K562 (cell line): ENCODE results near the gene CNKSR3. TPM values are rescaled to one million over a fixed set of nuclear protein-coding genes. Genes with fewer than 3 reads are reported as not detected.
A peak's percentile ranks its signal among the peaks of the same experiment; 100 is the strongest.

ENCODE experiments used
- ATAC-seq: fragments of 200-7000 bp; cut with Tn5 transposase; 3 replicates; pipeline ENCODE4 v1.9.1; 2020; ENCODE audit warnings: moderate library complexity
- BruUV-seq: library from RNA; stranded (reverse); fragments of 400-500 nt; replicated peaks from 2 replicates; lab custom pipeline; 2021; lab: Mats Ljungman, UMichigan
- CTCF ChIA-PET: fragments of 300-600 bp; formaldehyde crosslinking; extraction: SDS; loops from one replicate; lab custom pipeline; 2021; ENCODE audit warnings: low intra/inter-chr PET ratio; lab: Yijun Ruan, JAX
- POLR2A ChIA-PET: fragments of 300-600, 350-650 bp; sonication (Branson Sonifier 250); formaldehyde crosslinking; extraction: SDS; loops from one replicate; lab custom pipeline; 2021; ENCODE audit warnings: antibody characterized with exemption, inconsistent platforms; lab: Yijun Ruan, JAX
- DNase-seq, 4 experiments: peaks; one replicate each; pipeline versions ENCODE4 v3.0.0 to v3.0.0-alpha.2; 2011 to 2018; ENCODE audit warnings: low spot score in 3 of 4, mixed read lengths in 3 of 4; ENCODE audit errors: extremely low read depth in 1 of 4
- FAIRE-seq: peaks from 2 replicates; lab custom pipeline; 2011; peaks lifted over from hg19 to GRCh38; lab: Jason Lieb, UNC
- H2AFZ ChIP-seq: 2 replicates; pipeline ENCODE4 v1.6.0; 2011; ENCODE audit warnings: low read depth, low read length, control low read depth, inconsistent platforms
- H3K27ac ChIP-seq: fragments of 200-600 bp; 3 replicates; pipeline ENCODE4 v1.8.0; 2011; ENCODE audit warnings: low read depth, mild to moderate bottlenecking, control low read depth, inconsistent platforms, low read length, moderate library complexity, mixed read lengths; ENCODE audit errors: extremely low read depth
- H3K27me3 ChIP-seq, 2 experiments: fragments of 300-600 bp in 1 of 2; 2 replicates in 1 of 2; 3 replicates in 1 of 2; pipeline versions ENCODE4 v1.6.0 to v1.8.0; 2011; ENCODE audit warnings: inconsistent platforms in 2 of 2, low read length in 2 of 2, mild to moderate bottlenecking in 1 of 2, mixed read lengths in 1 of 2, moderate library complexity in 1 of 2; ENCODE audit not compliant: control insufficient read depth in 2 of 2, insufficient read depth in 2 of 2
- H3K36me3 ChIP-seq: fragments of 300-600 bp; 3 replicates; pipeline ENCODE4 v1.8.0; 2011; ENCODE audit warnings: mild to moderate bottlenecking, low read length, inconsistent platforms; ENCODE audit not compliant: control insufficient read depth, insufficient read depth
- H3K4me1 ChIP-seq, 2 experiments: fragments of 200-600 bp in 1 of 2; replicated peaks in 1 of 2; 2 replicates in 1 of 2; 3 replicates in 1 of 2; pipeline versions ENCODE4 v1.5.1 to v1.8.0; 2011; ENCODE audit warnings: inconsistent platforms in 2 of 2, low read length in 2 of 2, mild to moderate bottlenecking in 1 of 2, mixed read lengths in 1 of 2, moderate library complexity in 1 of 2; ENCODE audit not compliant: control insufficient read depth in 2 of 2, insufficient read depth in 2 of 2
- H3K4me2 ChIP-seq: 2 replicates; pipeline ENCODE4 v1.6.1; 2011; ENCODE audit warnings: low read length, control low read depth, inconsistent platforms, mixed read lengths; ENCODE audit not compliant: insufficient read depth
- H3K4me3 ChIP-seq: fragments of 200-600 bp; sonication (generic), shearing (Covaris generic); 2 replicates; pipeline ENCODE4 v1.5.1; 2016; ENCODE audit warnings: control low read depth, inconsistent platforms
- H3K79me2 ChIP-seq: fragments of 200-600 bp; 3 replicates; pipeline ENCODE4 v1.8.0; 2011; ENCODE audit warnings: low read length, inconsistent platforms; ENCODE audit not compliant: control insufficient read depth, insufficient read depth
- H3K9ac ChIP-seq, 2 experiments: 2 replicates each; pipeline versions ENCODE4 v1.6.0 to v1.6.1; 2011; ENCODE audit warnings: low read depth in 2 of 2, low read length in 2 of 2, control low read depth in 1 of 2, inconsistent platforms in 1 of 2, mild to moderate bottlenecking in 1 of 2, mixed read lengths in 1 of 2; ENCODE audit not compliant: insufficient read depth in 1 of 2
- H3K9me1 ChIP-seq: one replicate; pipeline ENCODE4 v1.6.0; 2011; ENCODE audit warnings: inconsistent platforms, mild to moderate bottlenecking, low read length, moderate library complexity; ENCODE audit not compliant: control insufficient read depth, insufficient read depth
- H3K9me3 ChIP-seq: replicated peaks from 2 replicates; pipeline ENCODE4 v1.5.1; 2011; ENCODE audit warnings: low read depth, low read length, inconsistent platforms; ENCODE audit not compliant: control insufficient read depth, insufficient read depth
- H4K20me1 ChIP-seq: replicated peaks from 2 replicates; pipeline ENCODE4 v1.6.1; 2011; ENCODE audit warnings: low read length, inconsistent platforms, mixed read lengths; ENCODE audit not compliant: control insufficient read depth, insufficient read depth
- CSDE1 ChIP-seq, 2 experiments: fragments of 450-650 bp; IDR thresholded peaks; 2 replicates each; pipeline ENCODE4 v1.6.1; 2016; ENCODE audit warnings: mild to moderate bottlenecking in 1 of 2
- E2F4 ChIP-seq: sonication (generic); formaldehyde crosslinking; IDR thresholded peaks from 2 replicates; pipeline ENCODE4 v1.8.0; 2022; ENCODE audit warnings: mild to moderate bottlenecking, low read depth, missing genetic modification reagents
- HDAC1 ChIP-seq, 2 experiments: fragments of 450-650 bp; IDR thresholded peaks; 2 replicates each; pipeline ENCODE4 v1.6.1; 2016 to 2017; ENCODE audit warnings: inconsistent platforms in 1 of 2, mild to moderate bottlenecking in 1 of 2, moderate library complexity in 1 of 2
- HDAC3 ChIP-seq: fragments of 450-650 bp; IDR thresholded peaks from 2 replicates; pipeline ENCODE4 v1.6.1; 2018; ENCODE audit warnings: borderline replicate concordance, mild to moderate bottlenecking, moderate library complexity; ENCODE audit not compliant: partially characterized antibody
- MBD2 ChIP-seq: sonication (generic); IDR thresholded peaks from 2 replicates; pipeline ENCODE4 v1.6.1; 2016; ENCODE audit warnings: low read depth, borderline replicate concordance
- NFE2L1 ChIP-seq: fragments of 450-650 bp; IDR thresholded peaks from 2 replicates; pipeline ENCODE4 v1.6.1; 2016; ENCODE audit warnings: missing genetic modification characterization, low read depth, mild to moderate bottlenecking, missing compliant biosample characterization, moderate library complexity, borderline replicate concordance
- SMC3 ChIP-seq: conservative IDR thresholded peaks from 2 replicates; pipeline ENCODE4 v1.6.1; 2011; ENCODE audit warnings: low read depth, low read length, improper control_type of control experiment; ENCODE audit not compliant: insufficient read depth
- ZNF3 ChIP-seq: fragments of 250-450 bp; sonication (Bioruptor Pico); IDR thresholded peaks from 2 replicates; pipeline ENCODE4 v1.5.0; 2021; ENCODE audit warnings: mild to moderate bottlenecking, moderate library complexity
- ZNF512 ChIP-seq: IDR thresholded peaks from 2 replicates; pipeline ENCODE4 v1.6.1; 2016; ENCODE audit warnings: missing genetic modification characterization, missing compliant biosample characterization
- WGBS: fragments of 100-300 bp; shearing (Covaris generic); methylation state at CpG from one replicate; pipeline ENCODE4 v1.1.6; 2016; ENCODE audit warnings: low coverage, mixed read lengths; ENCODE audit not compliant: insufficient coverage; ENCODE audit errors: missing lambda C conversion rate; 5-methylcytosine and 5-hydroxymethylcytosine counted together
- in situ Hi-C: fragments of 300-500 bp; cut with MboI; formaldehyde crosslinking; loops from 4 replicates; pipeline ENCODE4 v1.15.0; 2018; ENCODE audit warnings: inconsistent platforms, mixed read lengths
- intact Hi-C: fragments of 100-400 bp; cut with micrococcal nuclease; formaldehyde crosslinking; loops from 2 replicates; pipeline ENCODE4 v1.14.2; 2022
- polyA plus RNA-seq, 8 experiments: library from polyadenylated mRNA; depleted of rRNA in 4 of 8; stranded (reverse) in 5 of 8; unstranded in 3 of 8; fragments of >200 nt; fragmentation: Nextera tagmentation in 2 of 8; fragmentation: Illumina TruSeq in 1 of 8; extraction: Ambion mirVana in 2 of 8; extraction: Trizol in 1 of 8; gene quantifications; 2 replicates each; pipeline versions ENCODE4 v1.2.1 to v1.2.3, GENCODE V29; 2011 to 2014; ENCODE audit warnings: inconsistent platforms in 1 of 8, missing spikeins in 1 of 8
- total RNA-seq, 7 experiments: library from RNA; depleted of rRNA in 6 of 7; stranded (reverse); fragments of >200 nt in 6 of 7; fragmentation: Illumina TruSeq in 2 of 7; extraction: Trizol in 2 of 7; gene quantifications; 2 replicates each; pipeline versions ENCODE4 v1.2.1 to v1.2.3, GENCODE V29; 2011 to 2021; ENCODE audit warnings: low replicate concordance in 1 of 7

Gene CNKSR3
- total and polyA plus RNA-seq, 9 of the 15 experiments (the other 6 are each of a cell fraction or from before 2014, with no cell fraction given) = 4.5 to 29.6 (median 9.5) TPM

GRCh38 chr6:154506582-154506981, 3.9 kb downstream of the CNKSR3 start:
- ChIA-PET CTCF (no interaction called here), POLR2A (interaction anchor here (1.1 to 2.9 kb wide), 3 partner anchors 9 to 48 kb away, joined by 3 to 14 read pairs (median 8); no protein-coding TSS in a partner anchor)
- no peaks in the 10 kb centered on the region for H4K20me1 ChIP-seq
- no peaks in the 10 kb centered on the region for H3K27me3 ChIP-seq
- H3K4me1 ChIP-seq = peaks cover 17% of the 10 kb centered on the region in 2 experiments; a peak in 4 of 5 replicates
- H3K79me2 ChIP-seq = peaks cover 83% of the 10 kb centered on the region
- in situ Hi-C loops (loop anchor here (25.0 kb wide), 1 partner anchor 1519 kb away; the partner anchor contains the start of gene FBXO5), intact Hi-C loops (no loop called here)
- H3K27ac ChIP-seq = no peak overlapping the region
- H3K4me2 ChIP-seq = no peak overlapping the region
- H2AFZ ChIP-seq = no peak overlapping the region
- WGBS = 93% methylated on average over 9 of the region's 9 CpGs
- no TSS peak for BruUV-seq
- H3K9me3 ChIP-seq = no peaks in the 10 kb centered on the region
- H3K9ac ChIP-seq = no peak overlapping the region
- H3K36me3 ChIP-seq = peaks cover 29% of the 10 kb centered on the region
- ATAC-seq (no peak), DNase-seq (no peak), FAIRE-seq (no peak)
- TF ChIP-seq MBD2 (no peak), HDAC3 (no peak), E2F4 (no peak)
- no peak overlapping the region for H3K4me3 ChIP-seq
- no peaks in the 10 kb centered on the region for H3K9me1 ChIP-seq

- no peaks in the 10 kb centered on the region for H4K20me1 ChIP-seq
- H3K4me3 ChIP-seq = no peak overlapping the region
- FAIRE-seq (no peak), ATAC-seq (no peak), DNase-seq (no peak)
- H3K27ac ChIP-seq = no peak overlapping the region
- peaks cover 88% of the 10 kb centered on the region for H3K79me2 ChIP-seq
- POLR2A ChIA-PET = no interaction called here
- H3K9me3 ChIP-seq = no peaks in the 10 kb centered on the region
- no TSS peak for BruUV-seq
- no peaks in the 10 kb centered on the region for H3K27me3 ChIP-seq
- peaks cover 15 to 21% of the 10 kb centered on the region in 2 experiments; a peak in 4 of 5 replicates for H3K4me1 ChIP-seq
- H3K36me3 ChIP-seq = peaks cover 29% of the 10 kb centered on the region
- CTCF ChIA-PET = no interaction called here
- TF ChIP-seq SMC3 = no peak
- no peak for TF ChIP-seq NFE2L1 (tag)
- TF ChIP-seq CSDE1 (IDR thresholded peaks at IDR 0.05) = 0 out of 4 replicates have a peak, but pooled peaks of 1 of the 2 experiments have one; percentile 56
- no peak for TF ChIP-seq HDAC1 (IDR thresholded peaks at IDR 0.05)
- TF ChIP-seq ZNF512 (tag) = peak; percentile 78
- TF ChIP-seq ZNF3 = no peak
- no peak overlapping the region for H2AFZ ChIP-seq
- no peak overlapping the region for H3K4me2 ChIP-seq
- H3K9me1 ChIP-seq = no peaks in the 10 kb centered on the region
- in situ Hi-C loops = loop anchor here (25.0 kb wide), 1 partner anchor 1519 kb away; the partner anchor contains the start of gene FBXO5
- intact Hi-C loops = no loop called here
- H3K9ac ChIP-seq = no peak overlapping the region
Measured at GRCh38 chr6:154506108-154506507, 4.4 kb downstream of the CNKSR3 start.
